ENCODE results near the gene CHI3L1. TPM values are rescaled to one million over a fixed set of nuclear protein-coding genes. Genes with fewer than 3 reads are reported as not detected.

Gene CHI3L1
- total RNA-seq, 2 experiments from 2014 or later, result not detected

DNA sequence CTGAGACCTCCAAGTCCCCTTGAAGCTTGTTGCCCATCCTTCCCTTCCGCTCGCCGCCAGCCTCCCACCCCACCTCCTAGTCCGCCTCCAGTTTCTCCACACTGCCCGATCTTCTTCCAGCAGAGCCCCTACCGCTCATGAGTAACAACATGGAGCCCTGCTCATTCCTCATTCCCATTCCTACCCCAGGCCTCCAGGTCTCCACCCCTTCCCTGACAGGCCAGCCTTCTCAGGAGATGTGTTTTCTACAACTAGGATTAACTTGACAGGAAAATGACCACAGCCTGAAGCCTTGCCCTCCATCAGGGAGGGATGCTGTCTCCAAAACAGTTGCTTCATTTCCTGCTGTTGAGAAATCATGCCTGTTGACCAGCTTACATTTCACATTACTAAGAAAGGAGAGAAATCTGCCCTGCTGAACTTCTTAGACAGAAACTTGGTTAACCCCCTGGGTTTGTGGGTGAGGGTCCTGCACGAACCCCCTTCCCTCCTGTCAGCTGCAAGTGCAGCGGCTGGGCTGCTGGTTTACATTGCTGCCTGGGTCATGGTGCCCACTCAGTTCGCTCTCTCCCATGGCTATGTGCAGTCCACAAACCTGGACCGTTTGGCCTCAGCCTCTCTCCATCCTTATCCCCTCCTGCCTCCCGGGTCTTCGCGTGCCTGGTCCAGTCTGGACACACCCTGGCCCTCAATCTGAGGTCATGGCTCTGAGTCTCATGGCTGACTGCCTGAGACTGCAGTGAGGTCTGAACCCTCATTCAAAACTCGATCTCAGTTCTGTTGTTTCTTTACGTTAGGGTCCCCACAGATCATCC lies 16.1 kb upstream of the CHI3L1 start:
- no peak for ATAC-seq

DNA sequence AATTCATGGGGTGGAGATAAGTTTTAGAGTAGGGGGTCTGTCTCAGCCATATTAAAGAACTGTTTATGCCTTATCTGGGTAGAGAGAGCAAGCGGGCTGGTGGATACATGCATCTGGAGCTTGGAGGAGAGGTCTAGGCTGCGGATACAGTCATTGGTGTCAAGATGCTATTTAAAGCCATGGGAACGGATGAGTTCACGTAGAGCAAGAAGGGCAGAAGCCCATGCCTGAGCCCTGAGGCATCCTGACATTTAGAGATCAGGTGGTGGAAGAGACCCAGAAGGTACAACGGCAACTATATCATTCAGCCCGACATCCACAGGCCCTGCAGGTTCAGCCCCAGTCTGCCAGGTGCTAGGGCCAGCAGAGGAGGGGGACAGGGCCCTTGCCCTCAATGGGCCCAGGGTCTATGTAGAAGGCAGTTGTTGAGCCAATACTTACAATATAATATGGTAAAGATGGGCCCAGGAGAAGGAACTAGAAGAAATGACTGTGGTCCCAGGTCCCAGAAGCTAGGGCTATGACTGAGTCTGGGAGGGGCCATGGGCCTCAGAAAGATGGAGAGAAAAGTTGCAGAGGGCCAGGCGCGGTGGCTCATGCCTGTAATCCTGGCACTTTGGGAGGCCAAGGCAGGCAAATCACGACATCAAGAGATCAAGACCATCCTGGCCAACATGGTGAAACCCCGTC lies 15.2 kb upstream of the CHI3L1 start:
- Mint-ChIP-seq H3K9me3 (ENCODE audit: insufficient read depth) (no peaks in the 10 kb centered on the region), H3K27ac (no peak overlapping the region), H3K4me3 (no peak overlapping the region), H3K27me3 (ENCODE audit: low read depth) (peaks cover 4% of the 10 kb centered on the region), H3K4me1 (ENCODE audit: low read depth) (no peaks in the 10 kb centered on the region), H3K36me3 (ENCODE audit: low read depth) (no peaks in the 10 kb centered on the region)
- ATAC-seq (no peak), DNase-seq (no peak)
- ChIA-PET CTCF (no interaction called here), POLR2A (no interaction called here)

More for the DNA sequence above, 16.1 kb upstream of the CHI3L1 start:
- peaks cover 7% of the 10 kb centered on the region for H3K27me3 Mint-ChIP-seq (ENCODE audit: low read depth)
- no peak overlapping the region for H3K27ac Mint-ChIP-seq
- H3K4me3 Mint-ChIP-seq, result no peak overlapping the region
- no peaks in the 10 kb centered on the region for H3K36me3 Mint-ChIP-seq (ENCODE audit: low read depth)
- no peaks in the 10 kb centered on the region for H3K9me3 Mint-ChIP-seq (ENCODE audit: insufficient read depth)
- peaks cover 5% of the 10 kb centered on the region for H3K4me1 Mint-ChIP-seq (ENCODE audit: low read depth)
- POLR2A ChIA-PET, result no interaction called here
- DNase-seq, result no peak
- CTCF ChIA-PET, result interaction anchor here (1.4 to 2.4 kb wide), 2 partner anchors 14 to 163 kb away, joined by 3 to 13 read pairs; no protein-coding TSS in a partner anchor

DNA sequence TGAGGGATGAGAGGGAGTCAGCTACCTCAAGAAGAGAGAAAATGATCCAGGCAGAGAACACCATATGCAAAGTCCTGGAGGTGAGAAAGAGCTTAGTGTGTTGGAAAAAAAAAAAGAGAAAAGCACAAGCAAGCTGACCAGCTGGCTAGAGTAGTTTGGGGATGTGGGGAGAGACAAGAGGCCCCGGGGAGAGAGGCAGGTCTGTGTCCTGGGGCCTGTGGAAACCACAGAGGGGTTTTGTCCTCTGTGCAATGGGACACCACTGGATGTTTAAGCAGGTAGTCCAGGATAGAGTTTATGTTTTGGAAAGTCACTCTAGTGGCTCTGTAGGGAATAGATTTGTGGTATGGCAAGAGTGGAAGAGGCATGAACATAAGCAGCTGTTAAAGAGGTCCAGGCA lies 14.4 kb upstream of the CHI3L1 start:
- no peak for ATAC-seq
- ChIA-PET CTCF (interaction anchor here (1.0 kb wide), 1 partner anchor 15 kb away, joined by 3 read pairs; no protein-coding TSS in a partner anchor), POLR2A (no interaction called here)
- H3K36me3 Mint-ChIP-seq (ENCODE audit: low read depth), result no peaks in the 10 kb centered on the region
- H3K27ac Mint-ChIP-seq, result no peak overlapping the region
- DNase-seq, result no peak
- H3K4me1 Mint-ChIP-seq (ENCODE audit: low read depth), result no peaks in the 10 kb centered on the region
- peaks cover 4% of the 10 kb centered on the region for H3K27me3 Mint-ChIP-seq (ENCODE audit: low read depth)
- H3K4me3 Mint-ChIP-seq, result no peak overlapping the region
- no peaks in the 10 kb centered on the region for H3K9me3 Mint-ChIP-seq (ENCODE audit: insufficient read depth)

DNA sequence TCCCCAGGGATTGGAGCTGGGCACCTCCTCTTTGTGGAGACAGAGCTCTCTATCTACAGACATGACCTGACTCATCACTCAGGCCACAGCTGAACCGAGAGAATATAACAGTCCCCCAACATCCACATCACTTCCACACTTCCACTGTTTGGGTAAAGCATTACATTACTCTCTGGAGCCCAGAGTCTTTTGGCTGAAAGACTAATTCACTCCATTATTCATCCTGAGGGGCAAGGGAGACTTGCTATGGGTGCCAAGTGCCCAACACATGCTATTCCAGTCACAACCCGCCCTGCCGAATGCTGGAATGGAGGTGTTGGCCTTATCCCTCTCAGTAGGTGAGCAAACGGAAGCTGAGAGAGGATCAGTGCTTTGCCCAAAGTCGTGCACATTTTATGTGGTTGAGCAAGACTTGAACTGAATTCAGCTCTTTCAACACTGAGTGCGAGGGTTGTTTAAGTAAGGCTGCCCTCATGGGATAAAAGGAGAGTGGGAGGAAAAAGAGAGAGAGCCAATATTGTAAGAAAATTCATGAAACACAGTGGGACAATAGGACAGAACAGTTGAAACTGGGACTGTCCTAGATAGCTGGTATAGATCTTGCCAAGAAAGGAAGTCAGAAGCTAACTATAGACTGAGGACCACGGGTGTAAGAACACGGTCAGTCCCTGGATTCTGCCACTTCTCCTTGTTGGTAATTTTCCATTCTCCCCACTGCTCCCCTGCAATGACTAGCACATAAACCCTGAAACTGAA lies 13.5 kb upstream of the CHI3L1 start:
- DNase-seq, result no peak
- H3K4me1 Mint-ChIP-seq (ENCODE audit: low read depth), result no peaks in the 10 kb centered on the region
- no peak overlapping the region for H3K4me3 Mint-ChIP-seq
- ChIA-PET POLR2A (no interaction called here), CTCF (interaction anchor here (1.0 to 1.1 kb wide), 2 partner anchors 16 to 161 kb away, joined by 3 to 4 read pairs; no protein-coding TSS in a partner anchor)
- H3K9me3 Mint-ChIP-seq (ENCODE audit: insufficient read depth), result no peaks in the 10 kb centered on the region
- no peaks in the 10 kb centered on the region for H3K36me3 Mint-ChIP-seq (ENCODE audit: low read depth)
- no peak overlapping the region for H3K27ac Mint-ChIP-seq
- ATAC-seq, result no peak
- H3K27me3 Mint-ChIP-seq (ENCODE audit: low read depth), result peaks cover 6% of the 10 kb centered on the region

DNA sequence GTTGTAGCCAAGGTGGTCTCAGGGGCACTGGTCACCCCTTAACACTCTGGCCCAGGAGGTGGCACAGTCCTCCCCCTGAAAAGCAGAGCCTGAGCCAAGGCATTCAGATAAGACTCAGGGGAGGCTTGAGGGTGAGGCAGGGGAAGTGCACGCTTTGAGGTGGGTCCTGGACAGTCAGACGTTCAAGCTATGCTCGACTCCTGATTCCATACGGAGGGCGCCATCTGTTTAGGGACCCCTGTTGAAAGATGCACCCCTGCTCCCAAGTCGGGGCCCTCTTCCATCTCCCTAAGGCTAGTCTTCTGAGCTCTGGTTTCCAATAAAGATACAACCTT lies 12.9 kb upstream of the CHI3L1 start:
- ChIA-PET CTCF (interaction anchor here (1.1 kb wide), 1 partner anchor 160 kb away, joined by 4 read pairs; no protein-coding TSS in a partner anchor), POLR2A (no interaction called here)
- Mint-ChIP-seq H3K27ac (no peak overlapping the region), H3K4me1 (ENCODE audit: low read depth) (no peaks in the 10 kb centered on the region), H3K4me3 (no peak overlapping the region), H3K9me3 (ENCODE audit: insufficient read depth) (no peaks in the 10 kb centered on the region), H3K27me3 (ENCODE audit: low read depth) (peaks cover 6% of the 10 kb centered on the region), H3K36me3 (ENCODE audit: low read depth) (no peaks in the 10 kb centered on the region)
- DNase-seq, result no peak
- no peak for ATAC-seq

DNA sequence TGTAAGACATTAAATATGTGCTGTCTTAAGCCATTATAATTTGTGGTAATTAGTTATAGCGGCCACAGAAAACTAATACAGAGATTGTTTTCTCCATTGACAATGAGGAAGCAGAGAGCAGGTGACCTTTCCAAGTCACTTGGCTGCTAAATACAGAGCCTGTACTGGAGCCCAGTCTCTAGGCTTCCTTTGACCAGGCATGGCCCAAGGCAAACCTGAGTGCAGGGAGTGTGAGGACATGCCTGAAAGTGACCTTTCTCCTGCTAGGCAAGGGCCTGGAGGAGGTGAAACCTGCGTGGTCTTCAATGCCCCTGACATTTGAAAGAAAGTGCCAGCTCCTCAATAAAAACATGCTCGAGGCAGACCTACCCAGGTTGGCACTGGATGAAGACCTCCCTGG lies 12.5 kb upstream of the CHI3L1 start:
- ATAC-seq, result no peak
- Mint-ChIP-seq H3K27ac (no peak overlapping the region), H3K9me3 (ENCODE audit: insufficient read depth) (no peaks in the 10 kb centered on the region), H3K4me1 (ENCODE audit: low read depth) (no peaks in the 10 kb centered on the region), H3K27me3 (ENCODE audit: low read depth) (peaks cover 6% of the 10 kb centered on the region), H3K36me3 (ENCODE audit: low read depth) (no peaks in the 10 kb centered on the region), H3K4me3 (no peak overlapping the region)
- CTCF ChIA-PET, result no interaction called here
- no peak for DNase-seq
- POLR2A ChIA-PET, result no interaction called here

DNA sequence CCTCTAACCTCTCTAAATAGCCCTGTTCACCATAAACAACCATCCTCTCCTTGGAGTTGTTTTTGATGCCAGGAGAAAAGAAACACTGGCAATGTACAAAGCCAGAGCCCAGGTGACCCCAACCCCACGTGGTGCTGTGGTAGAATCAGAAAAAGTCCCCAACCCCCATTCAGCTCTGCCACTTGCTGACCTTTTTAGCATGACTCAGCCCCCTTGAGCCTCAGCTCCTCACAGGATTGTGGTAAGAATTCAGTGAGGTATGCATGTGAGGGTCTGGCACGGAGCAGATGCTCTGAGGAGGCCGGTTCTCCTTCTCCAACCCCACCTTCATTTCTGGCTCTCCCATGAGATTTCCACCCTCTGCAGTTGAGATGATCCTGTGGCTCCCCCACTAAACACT lies 11.1 kb upstream of the CHI3L1 start:
- ChIA-PET CTCF (no interaction called here), POLR2A (no interaction called here)
- ATAC-seq (no peak), DNase-seq (no peak)
- no peaks in the 10 kb centered on the region for H3K9me3 Mint-ChIP-seq (ENCODE audit: insufficient read depth)
- H3K4me3 Mint-ChIP-seq, result no peak overlapping the region
- H3K27me3 Mint-ChIP-seq (ENCODE audit: low read depth), result peaks cover 3% of the 10 kb centered on the region
- no peaks in the 10 kb centered on the region for H3K4me1 Mint-ChIP-seq (ENCODE audit: low read depth)
- no peaks in the 10 kb centered on the region for H3K36me3 Mint-ChIP-seq (ENCODE audit: low read depth)
- no peak overlapping the region for H3K27ac Mint-ChIP-seq

DNA sequence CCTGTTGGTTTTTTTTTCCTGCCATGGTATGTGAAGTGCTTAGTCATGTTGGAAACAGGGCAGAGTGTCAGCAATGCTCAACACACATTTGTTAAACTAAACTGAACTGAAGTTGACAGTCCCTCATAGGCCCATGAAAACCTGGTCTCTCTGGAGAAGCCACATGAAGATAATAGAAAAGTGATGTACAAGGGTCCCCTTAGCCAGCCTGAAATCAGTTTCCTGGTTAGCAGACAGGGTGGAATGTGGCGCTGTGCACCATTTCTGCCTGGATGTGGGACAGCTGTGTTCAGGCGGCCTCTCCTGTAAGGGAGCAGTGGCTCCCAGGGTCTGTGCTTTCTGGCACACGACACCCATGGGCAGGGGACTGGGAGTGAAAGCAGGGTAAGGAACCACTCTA lies 9.9 kb upstream of the CHI3L1 start:
- Mint-ChIP-seq H3K4me1 (ENCODE audit: low read depth) (no peaks in the 10 kb centered on the region), H3K36me3 (ENCODE audit: low read depth) (no peaks in the 10 kb centered on the region), H3K9me3 (ENCODE audit: insufficient read depth) (no peaks in the 10 kb centered on the region), H3K27me3 (ENCODE audit: low read depth) (peaks cover 5% of the 10 kb centered on the region), H3K27ac (no peak overlapping the region), H3K4me3 (no peak overlapping the region)
- CTCF ChIA-PET, result interaction anchor here (1.4 kb wide), 1 partner anchor 24 kb away, joined by 3 read pairs; no protein-coding TSS in a partner anchor
- POLR2A ChIA-PET, result no interaction called here
- no peak for ATAC-seq
- DNase-seq, result no peak

DNA sequence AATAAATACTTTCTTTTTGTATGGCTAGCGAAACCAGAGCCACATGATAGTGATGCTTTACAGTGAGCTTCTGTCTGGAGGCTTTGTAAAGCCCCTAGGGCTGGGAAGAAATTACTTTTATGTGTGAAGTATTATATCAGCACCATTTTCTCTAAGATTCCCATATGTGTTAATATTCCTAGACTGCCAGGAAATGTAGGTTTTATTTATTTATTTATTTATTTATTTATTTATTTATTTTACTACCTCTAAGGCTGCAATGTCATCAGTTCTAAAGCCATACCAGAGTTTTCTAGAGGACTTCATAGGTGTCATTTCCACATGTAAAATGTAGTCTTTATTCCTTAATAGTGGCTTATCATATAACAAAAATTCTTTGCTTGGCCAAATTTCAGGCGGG lies 4.4 kb upstream of the CHI3L1 start:
- Mint-ChIP-seq H3K4me1 (ENCODE audit: low read depth) (peaks cover 4% of the 10 kb centered on the region), H3K27me3 (ENCODE audit: low read depth) (peaks cover 33% of the 10 kb centered on the region), H3K36me3 (ENCODE audit: low read depth) (no peaks in the 10 kb centered on the region), H3K9me3 (ENCODE audit: insufficient read depth) (no peaks in the 10 kb centered on the region), H3K4me3 (no peak overlapping the region), H3K27ac (no peak overlapping the region)
- ChIA-PET CTCF (no interaction called here), POLR2A (no interaction called here)
- DNase-seq, result no peak
- no peak for ATAC-seq

DNA sequence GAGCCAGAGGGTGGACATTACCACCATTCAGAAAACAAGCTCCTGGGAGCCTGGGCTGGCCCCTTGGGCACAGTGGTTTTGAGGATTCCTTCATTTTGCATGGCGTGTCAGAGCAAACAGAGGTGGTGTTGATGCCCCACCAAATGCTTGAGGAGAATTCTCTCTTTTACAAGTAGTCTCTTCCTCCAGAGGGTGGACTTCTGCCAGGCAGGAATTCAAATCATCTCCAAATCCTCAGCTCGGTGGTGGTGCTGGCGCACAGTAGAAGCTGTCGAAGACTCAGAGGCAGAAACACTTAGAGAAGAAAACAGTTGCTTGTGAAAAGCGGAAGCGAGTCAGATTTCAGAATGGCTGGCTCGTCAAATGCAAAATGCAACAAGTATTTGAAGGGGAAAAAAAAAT lies 3.4 kb upstream of the CHI3L1 start:
- Mint-ChIP-seq H3K9me3 (ENCODE audit: insufficient read depth) (no peaks in the 10 kb centered on the region), H3K27ac (no peak overlapping the region), H3K36me3 (ENCODE audit: low read depth) (no peaks in the 10 kb centered on the region), H3K27me3 (ENCODE audit: low read depth) (peaks cover 30% of the 10 kb centered on the region), H3K4me1 (ENCODE audit: low read depth) (peaks cover 4% of the 10 kb centered on the region), H3K4me3 (no peak overlapping the region)
- DNase-seq (no peak), ATAC-seq (no peak)
- ChIA-PET POLR2A (no interaction called here), CTCF (no interaction called here)

DNA sequence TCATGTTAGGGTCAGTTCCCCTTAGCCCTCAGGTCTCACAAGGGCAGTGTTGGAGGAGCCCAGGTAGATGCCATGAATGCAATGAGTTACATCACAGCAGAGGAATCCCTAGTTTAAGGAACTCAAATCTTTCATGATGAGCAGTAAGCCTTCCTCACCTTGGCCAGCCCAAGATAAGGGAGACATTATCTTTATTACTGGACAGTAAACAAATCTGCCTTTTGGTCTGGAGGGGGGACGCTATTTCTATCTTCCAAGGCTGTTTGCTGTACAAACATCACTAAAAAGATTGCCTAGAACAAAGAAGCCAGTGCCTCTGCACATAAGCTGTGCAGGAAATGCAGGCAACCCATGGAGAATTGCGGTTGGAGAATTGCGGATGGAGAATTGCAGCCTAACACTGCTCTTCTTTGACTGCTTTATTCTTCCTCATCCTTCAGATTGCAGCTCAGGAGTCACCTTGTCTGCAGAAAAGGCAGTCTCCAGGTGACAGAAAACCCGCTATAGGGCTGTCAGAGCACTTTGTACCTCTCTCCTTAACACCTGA lies 2.3 kb upstream of the CHI3L1 start:
- Mint-ChIP-seq H3K27ac (no peak overlapping the region), H3K9me3 (ENCODE audit: insufficient read depth) (no peaks in the 10 kb centered on the region), H3K27me3 (ENCODE audit: low read depth) (peaks cover 30% of the 10 kb centered on the region), H3K4me1 (ENCODE audit: low read depth) (peaks cover 4% of the 10 kb centered on the region), H3K36me3 (ENCODE audit: low read depth) (no peaks in the 10 kb centered on the region), H3K4me3 (no peak overlapping the region)
- ChIA-PET CTCF (interaction anchor here (1.3 kb wide), 1 partner anchor 17 kb away, joined by 3 read pairs; no protein-coding TSS in a partner anchor), POLR2A (interaction anchor here (0.8 kb wide), 1 partner anchor 182 kb away, joined by 3 read pairs; the partner anchor contains the start of gene TMEM183A)
- no peak for ATAC-seq
- no peak for DNase-seq

Measured in activated CD8-positive, alpha-beta T cell treated with anti-CD3 and anti-CD28 coated beads, Interleukin-2, amount 10 ng/mL, durations not matched to agents 7 days and 5 days (primary cell).